Astrocyte of the cerebellum (primary cell): Measurements from ENCODE around the gene ADCYAP1R1.

Experiments used
- DNase-seq: peaks from one replicate; pipeline ENCODE4 v3.0.0-alpha.2; 2011; ENCODE audit warnings: low read depth
- H3K4me3 ChIP-seq: 2 replicates; pipeline ENCODE4 v1.5.1; 2011; ENCODE audit warnings: mild to moderate bottlenecking, low read depth, low read length, moderate library complexity
- in situ Hi-C: cut with HindIII; loops from 2 replicates; pipeline ENCODE4 v1.10.0; 2017; ENCODE audit warnings: low sequenced_read_pairs
- TF ChIP-seq, protein P1 (sequence below): IDR thresholded peaks from 2 replicates; pipeline ENCODE4 v1.5.1; 2012; ENCODE audit warnings: low read length, low read depth, moderate library complexity, mild to moderate bottlenecking; ENCODE audit errors: missing control alignments

The ADCYAP1R1 gene

DNA sequence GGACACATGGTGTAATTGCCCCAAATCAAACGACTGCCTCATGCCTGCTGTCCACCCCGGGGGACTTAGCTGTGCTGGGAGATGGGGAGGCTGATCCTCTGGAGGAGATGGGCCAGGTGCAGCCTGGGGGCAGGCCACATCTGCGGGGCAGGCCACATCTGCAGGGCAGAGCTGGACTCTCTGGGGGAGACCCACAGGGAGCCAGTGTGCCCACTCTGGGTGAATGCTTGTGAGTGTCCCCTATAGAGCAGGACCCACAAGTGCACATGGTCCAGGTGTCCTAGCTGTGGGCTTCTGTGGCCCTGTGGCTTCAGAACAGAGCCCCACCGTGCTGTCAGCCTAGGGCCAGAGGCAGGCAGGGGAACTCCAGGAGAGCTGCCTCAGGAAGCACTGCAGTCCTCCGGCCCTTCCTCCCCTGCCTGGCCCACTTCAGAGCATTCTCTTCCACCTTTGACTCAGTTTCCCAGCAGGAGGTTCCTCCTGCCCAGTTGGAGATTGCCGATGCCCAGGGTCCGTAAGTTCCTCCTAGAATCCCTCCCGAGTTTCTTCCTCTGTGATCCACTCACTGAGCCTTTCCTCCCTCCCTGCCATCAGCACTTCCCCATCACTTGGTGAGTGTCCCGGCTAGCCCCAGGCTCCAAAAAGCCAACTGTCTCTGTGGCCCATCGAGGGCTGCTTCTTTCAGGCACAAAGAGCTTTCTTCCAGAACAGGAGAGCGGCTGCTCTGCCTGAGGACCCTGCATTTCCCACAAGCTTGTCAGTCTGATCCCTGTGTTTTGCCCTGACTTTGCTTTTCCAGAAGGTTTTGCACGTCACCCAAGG is 50.3 kb downstream of the ADCYAP1R1 start:
- DNase-seq = no peak
- H3K4me3 ChIP-seq = no peak overlapping the region
- in situ Hi-C loops = loop anchor here (25.0 kb wide), 2 partner anchors 115 to 315 kb away; no protein-coding TSS in a partner anchor
- TF ChIP-seq, protein P1, sequence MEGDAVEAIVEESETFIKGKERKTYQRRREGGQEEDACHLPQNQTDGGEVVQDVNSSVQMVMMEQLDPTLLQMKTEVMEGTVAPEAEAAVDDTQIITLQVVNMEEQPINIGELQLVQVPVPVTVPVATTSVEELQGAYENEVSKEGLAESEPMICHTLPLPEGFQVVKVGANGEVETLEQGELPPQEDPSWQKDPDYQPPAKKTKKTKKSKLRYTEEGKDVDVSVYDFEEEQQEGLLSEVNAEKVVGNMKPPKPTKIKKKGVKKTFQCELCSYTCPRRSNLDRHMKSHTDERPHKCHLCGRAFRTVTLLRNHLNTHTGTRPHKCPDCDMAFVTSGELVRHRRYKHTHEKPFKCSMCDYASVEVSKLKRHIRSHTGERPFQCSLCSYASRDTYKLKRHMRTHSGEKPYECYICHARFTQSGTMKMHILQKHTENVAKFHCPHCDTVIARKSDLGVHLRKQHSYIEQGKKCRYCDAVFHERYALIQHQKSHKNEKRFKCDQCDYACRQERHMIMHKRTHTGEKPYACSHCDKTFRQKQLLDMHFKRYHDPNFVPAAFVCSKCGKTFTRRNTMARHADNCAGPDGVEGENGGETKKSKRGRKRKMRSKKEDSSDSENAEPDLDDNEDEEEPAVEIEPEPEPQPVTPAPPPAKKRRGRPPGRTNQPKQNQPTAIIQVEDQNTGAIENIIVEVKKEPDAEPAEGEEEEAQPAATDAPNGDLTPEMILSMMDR = no peak

DNA sequence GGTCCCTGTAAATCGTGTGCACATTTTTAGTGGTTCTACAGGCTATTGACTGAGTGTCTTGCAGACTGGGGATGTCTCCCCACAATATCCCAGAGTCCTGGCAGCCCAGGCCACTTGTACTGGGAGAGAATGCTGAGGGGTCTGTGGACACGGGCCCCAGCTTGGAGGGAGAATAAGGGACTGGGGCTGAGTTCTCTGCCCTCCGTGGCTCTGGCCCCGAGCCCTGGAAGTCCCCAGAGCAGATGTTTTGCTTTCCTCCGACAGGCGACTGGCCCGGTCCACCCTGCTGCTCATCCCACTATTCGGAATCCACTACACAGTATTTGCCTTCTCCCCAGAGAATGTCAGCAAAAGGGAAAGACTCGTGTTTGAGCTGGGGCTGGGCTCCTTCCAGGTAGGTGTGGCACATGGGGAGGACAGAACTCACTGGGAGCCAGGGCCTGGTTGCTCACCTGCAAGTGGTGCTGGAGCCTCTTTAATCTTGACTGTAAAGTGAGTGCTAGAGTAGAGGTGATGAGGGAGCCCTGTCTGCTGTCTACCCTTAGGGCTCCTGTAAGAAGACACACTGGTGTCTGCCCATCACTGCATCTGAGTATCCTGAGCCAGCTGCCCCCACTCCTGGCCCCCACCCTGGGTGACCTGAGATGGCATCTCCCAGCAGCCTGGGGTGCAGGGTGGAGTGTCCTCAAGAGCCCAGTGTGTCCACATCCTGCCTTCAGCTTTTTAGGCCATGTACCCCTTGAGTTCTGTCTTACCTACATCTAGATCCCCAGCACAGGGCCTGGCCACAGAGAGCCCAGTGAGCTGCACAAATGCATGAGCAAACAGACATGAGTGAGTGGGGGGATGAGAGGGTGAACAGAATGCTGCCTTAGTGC is 51.1 kb downstream of the ADCYAP1R1 start:
- H3K4me3 ChIP-seq = no peak overlapping the region
- DNase-seq = no peak
- TF ChIP-seq, protein P1 = no peak
- in situ Hi-C loops = loop anchor here (25.0 kb wide), 2 partner anchors 116 to 316 kb away; no protein-coding TSS in a partner anchor

DNA sequence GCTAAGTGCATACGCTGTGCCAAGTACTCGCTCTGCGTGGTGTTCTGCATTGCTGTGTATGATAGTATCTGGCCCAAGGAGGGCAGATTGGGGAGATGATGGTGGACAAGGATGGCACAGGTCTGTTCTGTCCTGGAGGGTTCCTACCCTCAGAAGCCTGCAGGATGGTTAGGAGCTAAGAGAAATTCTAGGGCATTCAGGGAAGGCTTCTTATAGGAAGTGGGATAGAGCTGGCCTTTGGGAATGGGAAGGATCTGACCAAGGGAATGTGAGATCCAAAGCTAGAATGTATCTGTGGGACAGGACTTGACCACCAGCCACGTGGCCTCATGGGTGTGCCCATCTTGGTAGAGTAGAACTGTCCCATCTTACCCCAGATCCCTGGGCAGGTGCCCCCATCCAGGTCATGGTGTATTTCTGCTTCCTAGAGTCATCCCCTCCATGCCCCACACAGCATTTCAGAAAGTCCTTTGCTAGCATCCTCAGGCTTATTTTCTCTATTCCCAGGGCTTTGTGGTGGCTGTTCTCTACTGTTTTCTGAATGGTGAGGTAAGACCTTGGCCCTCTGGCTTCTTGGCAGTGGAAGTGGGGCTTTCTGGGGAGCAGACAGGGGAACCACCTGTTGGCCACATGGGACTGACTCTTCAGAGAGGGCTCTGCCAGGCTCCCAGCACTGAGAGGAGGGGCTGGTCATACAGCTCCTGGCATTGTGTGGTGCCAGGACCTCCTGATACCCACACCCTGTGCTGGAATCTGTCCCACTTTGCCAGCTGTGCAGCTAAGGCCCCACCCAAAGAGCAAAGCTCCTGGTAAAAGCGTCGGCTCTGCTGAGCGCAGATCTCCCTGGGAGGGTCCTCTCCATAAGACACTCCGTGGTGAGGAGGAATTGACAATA is 52.5 kb downstream of the ADCYAP1R1 start:
- no peak for DNase-seq
- TF ChIP-seq, protein P1 = no peak

DNA sequence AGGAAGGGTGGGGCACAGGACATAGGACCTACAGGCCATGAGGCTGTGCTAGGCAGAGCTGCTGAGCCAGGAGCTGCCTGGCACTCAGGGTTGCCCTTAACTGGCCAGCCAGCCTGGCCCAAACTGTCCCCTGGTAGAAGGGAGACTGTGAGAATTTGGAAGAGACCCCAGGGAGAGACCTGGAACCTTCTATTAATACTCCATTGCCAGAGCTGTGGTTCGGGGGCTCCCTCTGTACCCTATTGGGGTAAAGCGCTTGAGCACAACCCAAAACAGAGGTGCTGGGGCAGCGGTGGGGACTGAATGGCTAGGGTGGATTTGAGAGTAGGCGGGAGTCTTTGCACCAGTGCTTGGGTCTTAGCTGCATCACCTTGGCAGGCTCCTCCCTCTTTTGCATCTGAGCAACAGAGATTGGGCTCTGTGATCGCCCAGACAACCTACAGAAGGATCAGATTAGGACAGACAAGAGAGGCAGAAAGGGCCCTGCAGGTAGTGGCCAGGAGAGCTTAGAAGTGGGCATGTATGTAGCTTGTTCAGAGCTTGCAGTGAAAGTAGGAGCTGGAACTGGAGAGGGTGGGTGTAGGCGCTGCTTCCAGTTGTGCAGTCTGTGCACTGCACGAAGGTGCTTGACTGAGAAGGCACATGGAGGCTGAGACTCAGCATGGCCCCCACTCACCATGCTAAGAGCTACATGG is 53.3 kb downstream of the ADCYAP1R1 start:
- H3K4me3 ChIP-seq = no peak overlapping the region
- in situ Hi-C loops = loop anchor here (25.0 kb wide), 2 partner anchors 118 to 318 kb away; no protein-coding TSS in a partner anchor
- no peak for DNase-seq
- TF ChIP-seq, protein P1 = no peak

More for the DNA sequence above, 52.5 kb downstream of the ADCYAP1R1 start:
- H3K4me3 ChIP-seq = no peak overlapping the region
- in situ Hi-C loops = loop anchor here (25.0 kb wide), 2 partner anchors 117 to 317 kb away; no protein-coding TSS in a partner anchor

DNA sequence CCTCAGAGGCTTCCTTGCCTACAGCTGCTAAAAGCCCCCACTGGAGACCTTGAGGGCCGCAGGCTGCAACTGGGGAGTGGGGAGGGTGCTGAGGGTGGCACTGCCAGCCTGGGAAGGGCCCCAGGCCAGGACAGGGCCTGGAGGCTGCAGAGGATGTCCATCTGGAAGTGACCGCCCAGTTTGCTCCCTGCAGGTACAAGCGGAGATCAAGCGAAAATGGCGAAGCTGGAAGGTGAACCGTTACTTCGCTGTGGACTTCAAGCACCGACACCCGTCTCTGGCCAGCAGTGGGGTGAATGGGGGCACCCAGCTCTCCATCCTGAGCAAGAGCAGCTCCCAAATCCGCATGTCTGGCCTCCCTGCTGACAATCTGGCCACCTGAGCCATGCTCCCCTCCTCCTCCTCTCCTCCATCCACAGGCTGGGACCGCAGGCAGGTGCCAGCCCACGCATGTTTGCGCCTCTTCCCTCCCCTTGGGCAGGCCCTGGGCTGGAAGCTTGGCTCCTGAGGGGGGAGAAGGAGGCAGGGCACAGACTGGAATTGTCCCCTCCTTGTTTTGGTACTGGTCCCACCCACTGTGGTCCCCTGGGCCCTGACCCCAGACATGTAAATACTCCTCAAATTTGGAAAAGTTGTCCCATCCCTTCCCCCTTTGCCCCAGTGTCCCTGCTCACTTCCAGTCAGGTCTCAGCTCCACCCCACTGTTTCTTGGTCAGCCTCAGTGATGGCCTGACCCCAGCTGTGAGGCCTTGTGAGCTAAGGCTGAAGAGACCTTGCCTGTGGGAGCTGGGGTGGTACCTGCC is 54.4 kb downstream of the ADCYAP1R1 start:
- TF ChIP-seq, protein P1 = no peak
- in situ Hi-C loops = loop anchor here (25.0 kb wide), 2 partner anchors 119 to 319 kb away; no protein-coding TSS in a partner anchor
- H3K4me3 ChIP-seq = no peak overlapping the region
- DNase-seq = no peak
